Measurements from ENCODE around the gene PLPP6.

The PLPP6 gene

GRCh38 chr9:4700932-4701331, 38.8 kb downstream of the PLPP6 start:
- no peak for DNase-seq

- no peak for DNase-seq
Observed at GRCh38 chr9:4701526-4701925, 39.4 kb downstream of the PLPP6 start.

GRCh38 chr9:4704129-4704528, 42.0 kb downstream of the PLPP6 start:
- no peak for DNase-seq

- no peak for DNase-seq
Observed at GRCh38 chr9:4706021-4706420, 43.9 kb downstream of the PLPP6 start.

GRCh38 chr9:4706971-4707622, 45.0 kb downstream of the PLPP6 start:
- no peak for DNase-seq

GRCh38 chr9:4709380-4709779, 47.3 kb downstream of the PLPP6 start:
- DNase-seq = no peak

- no peak for DNase-seq
Observed at GRCh38 chr9:4713849-4714248, 51.8 kb downstream of the PLPP6 start.

GRCh38 chr9:4714266-4715016, 52.3 kb downstream of the PLPP6 start:
- no peak for DNase-seq
